H1 (cell line): ENCODE results near the gene MGAT2. TPM values are rescaled to one million over a fixed set of nuclear protein-coding genes. Genes with fewer than 3 reads are reported as not detected.

Source experiments
- CTCF ChIA-PET: fragments of 300-600 bp; sonication (Branson Sonifier 250); formaldehyde crosslinking; loops from one replicate; lab custom pipeline; 2021; ENCODE audit not compliant: partially characterized antibody; lab: Charles Lee
- POLR2A ChIA-PET: fragments of 300-600 bp; sonication (Branson Sonifier 250); formaldehyde crosslinking; loops from one replicate; lab custom pipeline; 2021; ENCODE audit warnings: inconsistent platforms; ENCODE audit not compliant: partially characterized antibody; lab: Charles Lee
- DNase-seq, 2 experiments: peaks; one replicate each; pipeline versions ENCODE4 v3.0.0 to v3.0.0-alpha.2; 2010 to 2022; ENCODE audit warnings: low spot score in 2 of 2, low read depth in 1 of 2, mixed read lengths in 1 of 2
- FAIRE-seq: peaks from 2 replicates; lab custom pipeline; 2011; peaks lifted over from hg19 to GRCh38; lab: Jason Lieb, UNC
- H2AFZ ChIP-seq: 2 replicates; pipeline ENCODE4 v1.8.1; 2012; ENCODE audit warnings: low read length, inconsistent platforms
- H2AK5ac ChIP-seq: 2 replicates; pipeline ENCODE4 v1.6.1; 2013; ENCODE audit warnings: low read depth, low read length
- H2BK120ac ChIP-seq: replicated peaks from 2 replicates; pipeline ENCODE3; 2013; ENCODE audit warnings: low read depth, low read length, inconsistent platforms
- H2BK12ac ChIP-seq: 2 replicates; pipeline ENCODE4 v1.6.1; 2013; ENCODE audit warnings: low read depth, low read length
- H2BK15ac ChIP-seq: 2 replicates; pipeline ENCODE4 v1.6.1; 2013; ENCODE audit warnings: low read length
- H2BK20ac ChIP-seq: 2 replicates; pipeline ENCODE4 v1.6.1; 2013; ENCODE audit warnings: low read length
- H2BK5ac ChIP-seq: 2 replicates; pipeline ENCODE4 v1.6.1; 2013; ENCODE audit warnings: low read depth, low read length
- H3K14ac ChIP-seq: 2 replicates; pipeline ENCODE4 v1.6.1; 2013; ENCODE audit warnings: inconsistent platforms; ENCODE audit not compliant: insufficient read length
- H3K18ac ChIP-seq: 2 replicates; pipeline ENCODE4 v1.6.1; 2013; ENCODE audit warnings: low read length; ENCODE audit errors: extremely low read depth
- H3K23ac ChIP-seq: 2 replicates; pipeline ENCODE4 v1.6.1; 2013; ENCODE audit warnings: inconsistent platforms; ENCODE audit not compliant: insufficient read length
- H3K23me2 ChIP-seq: 2 replicates; pipeline ENCODE4 v1.6.1; 2013; ENCODE audit warnings: low read depth, low read length
- H3K27ac ChIP-seq: 2 replicates; pipeline ENCODE4 v1.6.1; 2011; ENCODE audit warnings: low read depth, low read length, inconsistent platforms
- H3K27me3 ChIP-seq, 4 experiments: replicated peaks in 1 of 4; 1 replicate in 1 of 4; 2 replicates in 3 of 4; pipeline versions ENCODE4 v1.6.1 to v1.8.1; 2011 to 2013; ENCODE audit warnings: low read length in 3 of 4, mild to moderate bottlenecking in 3 of 4, inconsistent platforms in 2 of 4, mixed read lengths in 2 of 4, moderate library complexity in 1 of 4; ENCODE audit not compliant: control insufficient read depth in 3 of 4, insufficient read depth in 3 of 4; ENCODE audit errors: extremely low read depth in 1 of 4
- H3K36me3 ChIP-seq, 4 experiments: 2 replicates each; pipeline versions ENCODE4 v1.6.1 to v1.8.1; 2011 to 2013; ENCODE audit warnings: mild to moderate bottlenecking in 4 of 4, low read length in 3 of 4, moderate library complexity in 2 of 4, control low read depth in 1 of 4, inconsistent platforms in 1 of 4; ENCODE audit not compliant: insufficient read depth in 4 of 4, control insufficient read depth in 2 of 4
- H3K4ac ChIP-seq: replicated peaks from 2 replicates; pipeline ENCODE3; 2013; ENCODE audit warnings: low read length, low read depth, mixed read lengths, inconsistent platforms; ENCODE audit not compliant: insufficient read length
- H3K4me1 ChIP-seq, 4 experiments: replicated peaks in 1 of 4; 1 replicate in 1 of 4; 2 replicates in 3 of 4; pipeline versions ENCODE4 v1.6.1 to v1.8.1; 2011 to 2013; ENCODE audit warnings: low read length in 3 of 4, inconsistent platforms in 2 of 4, mixed read lengths in 1 of 4; ENCODE audit not compliant: insufficient read depth in 4 of 4, control insufficient read depth in 3 of 4
- H3K4me2 ChIP-seq, 2 experiments: 2 replicates each; pipeline versions ENCODE4 v1.6.1 to v1.8.1; 2011 to 2013; ENCODE audit warnings: low read depth in 2 of 2, low read length in 2 of 2, control low read depth in 1 of 2, inconsistent platforms in 1 of 2, mild to moderate bottlenecking in 1 of 2; ENCODE audit not compliant: insufficient read depth in 1 of 2
- H3K4me3 ChIP-seq, 4 experiments: fragments of 200-600, 300-600 bp in 1 of 4; sonication (generic), shearing (Covaris generic), sonication (Bioruptor Twin) in 1 of 4; 2 replicates each; pipeline versions ENCODE4 v1.5.1 to v1.8.1; 2011 to 2016; ENCODE audit warnings: low read length in 4 of 4, low read depth in 3 of 4, control low read depth in 2 of 4, inconsistent platforms in 2 of 4, mild to moderate bottlenecking in 2 of 4, mixed read lengths in 1 of 4, moderate library complexity in 1 of 4; ENCODE audit not compliant: insufficient read depth in 2 of 4; ENCODE audit errors: extremely low read depth in 1 of 4
- H3K56ac ChIP-seq: replicated peaks from 2 replicates; pipeline ENCODE3; 2013; ENCODE audit warnings: low read depth, mild to moderate bottlenecking, mixed read lengths, low read length, inconsistent platforms; ENCODE audit not compliant: insufficient read length
- H3K79me1 ChIP-seq: 2 replicates; pipeline ENCODE4 v1.6.1; 2013; ENCODE audit warnings: low read depth, low read length, control low read depth
- H3K79me2 ChIP-seq, 2 experiments: 2 replicates each; pipeline versions ENCODE4 v1.6.1 to v1.8.1; 2012 to 2013; ENCODE audit warnings: low read length in 2 of 2, mild to moderate bottlenecking in 2 of 2, inconsistent platforms in 1 of 2; ENCODE audit not compliant: insufficient read depth in 2 of 2, control insufficient read depth in 1 of 2
- H3K9ac ChIP-seq, 4 experiments: replicated peaks in 1 of 4; 1 replicate in 1 of 4; 2 replicates in 3 of 4; pipeline versions ENCODE4 v1.6.1 to v1.8.1; 2011 to 2013; ENCODE audit warnings: low read depth in 3 of 4, low read length in 3 of 4, control low read depth in 2 of 4, mild to moderate bottlenecking in 2 of 4, moderate library complexity in 2 of 4, inconsistent platforms in 1 of 4; ENCODE audit errors: extremely low read depth in 1 of 4
- H3K9me3 ChIP-seq, 2 experiments: 2 replicates each; pipeline versions ENCODE4 v1.6.1 to v1.8.1; 2012 to 2013; ENCODE audit warnings: mild to moderate bottlenecking in 2 of 2, moderate library complexity in 2 of 2, control low read depth in 1 of 2, inconsistent platforms in 1 of 2, low read depth in 1 of 2, low read length in 1 of 2, mixed read lengths in 1 of 2; ENCODE audit not compliant: insufficient read depth in 2 of 2
- H4K20me1 ChIP-seq, 2 experiments: replicated peaks in 1 of 2; 2 replicates each; pipeline versions ENCODE3 to v1.8.1; 2011 to 2013; ENCODE audit warnings: inconsistent platforms in 2 of 2, low read length in 2 of 2, mild to moderate bottlenecking in 1 of 2; ENCODE audit not compliant: insufficient read depth in 2 of 2, control insufficient read depth in 1 of 2
- H4K5ac ChIP-seq: 2 replicates; pipeline ENCODE4 v1.6.1; 2013; ENCODE audit warnings: low read length, low read depth, mixed read lengths, inconsistent platforms; ENCODE audit not compliant: insufficient read length
- H4K8ac ChIP-seq: 2 replicates; pipeline ENCODE4 v1.8.0; 2013; ENCODE audit warnings: mild to moderate bottlenecking, moderate library complexity, low read length, inconsistent platforms; ENCODE audit not compliant: insufficient read depth; ENCODE audit errors: extremely low read depth
- H4K91ac ChIP-seq: replicated peaks from 2 replicates; pipeline ENCODE3; 2013; ENCODE audit warnings: low read length, mixed read lengths, inconsistent platforms; ENCODE audit not compliant: insufficient read length
- BCL11A ChIP-seq, 2 experiments: IDR thresholded peaks; one replicate each; pipeline ENCODE4 v1.6.1; 2011; ENCODE audit warnings: low read depth in 2 of 2, low read length in 2 of 2, mild to moderate bottlenecking in 2 of 2
- KDM1A ChIP-seq: fragments of 200-600, 300-600 bp; sonication (generic); IDR thresholded peaks from 2 replicates; pipeline ENCODE4 v1.7.1; 2016; ENCODE audit warnings: mild to moderate bottlenecking, low read length, borderline replicate concordance
- NANOG ChIP-seq: IDR thresholded peaks from 2 replicates; pipeline ENCODE4 v1.6.1; 2011; ENCODE audit warnings: low read length, low read depth, mild to moderate bottlenecking, inconsistent platforms; ENCODE audit not compliant: insufficient read depth, poor library complexity, severe bottlenecking
- SIN3A ChIP-seq, 2 experiments: IDR thresholded peaks in 1 of 2; conservative IDR thresholded peaks in 1 of 2; 2 replicates each; pipeline ENCODE4 v1.6.1; 2011 to 2012; ENCODE audit warnings: low read length in 2 of 2, improper control_type of control experiment in 1 of 2, low read depth in 1 of 2, mild to moderate bottlenecking in 1 of 2
- TAF1 ChIP-seq: IDR thresholded peaks from 2 replicates; pipeline ENCODE4 v1.6.1; 2011; ENCODE audit warnings: mild to moderate bottlenecking, low read depth, low read length
- TCF12 ChIP-seq: IDR thresholded peaks from 2 replicates; pipeline ENCODE4 v1.6.1; 2011; ENCODE audit warnings: low read depth, mild to moderate bottlenecking, low read length
- YY1 ChIP-seq: IDR thresholded peaks from 2 replicates; pipeline ENCODE4 v1.6.1; 2011; ENCODE audit warnings: low read depth, mild to moderate bottlenecking, low read length
- WGBS, 2 experiments: shearing (Covaris generic) in 1 of 2; methylation state at CpG; one replicate each; pipeline versions ENCODE4 v1.1.6 to v1.1.7; 2013 to 2015; ENCODE audit warnings: low lambda C conversion rate in 2 of 2, mixed read lengths in 2 of 2, inconsistent platforms in 1 of 2, low coverage in 1 of 2, missing lambda C conversion rate in 1 of 2; ENCODE audit not compliant: insufficient replicate concordance in 2 of 2, insufficient coverage in 1 of 2, insufficient read length in 1 of 2; ENCODE audit errors: extremely low coverage in 1 of 2, missing lambda C conversion rate in 1 of 2; 5-methylcytosine and 5-hydroxymethylcytosine counted together
- polyA plus RNA-seq, 7 experiments: library from polyadenylated mRNA; depleted of rRNA in 3 of 7; stranded (reverse) in 5 of 7; unstranded in 2 of 7; fragments of >200 nt in 5 of 7; fragments of 200-250 nt in 2 of 7; gene quantifications; 1 replicate in 5 of 7; 2 replicates in 1 of 7; 4 replicates in 1 of 7; pipeline versions ENCODE4 v1.2.1 to v1.2.3, GENCODE V29; 2011 to 2013; ENCODE audit warnings: missing spikeins in 2 of 7, mixed read lengths in 2 of 7
- total RNA-seq: library from RNA; stranded (reverse); fragmentation: NEBNext Ultra II Directional; extraction: Animal tissue kit (Norgen Biotek cat#: 25700); gene quantifications from 2 replicates; pipeline ENCODE4 v1.2.1, GENCODE V29; 2021
- TF ChIP-seq, protein P1 (sequence below): IDR thresholded peaks from 2 replicates; pipeline ENCODE4 v1.6.1; 2012; ENCODE audit warnings: low read length, inconsistent platforms

MGAT2 gene
- total and polyA plus RNA-seq, 2 of the 8 experiments (the other 6 are each of a cell fraction or from before 2014, with no cell fraction given): 10.6 to 23.7 TPM

DNA sequence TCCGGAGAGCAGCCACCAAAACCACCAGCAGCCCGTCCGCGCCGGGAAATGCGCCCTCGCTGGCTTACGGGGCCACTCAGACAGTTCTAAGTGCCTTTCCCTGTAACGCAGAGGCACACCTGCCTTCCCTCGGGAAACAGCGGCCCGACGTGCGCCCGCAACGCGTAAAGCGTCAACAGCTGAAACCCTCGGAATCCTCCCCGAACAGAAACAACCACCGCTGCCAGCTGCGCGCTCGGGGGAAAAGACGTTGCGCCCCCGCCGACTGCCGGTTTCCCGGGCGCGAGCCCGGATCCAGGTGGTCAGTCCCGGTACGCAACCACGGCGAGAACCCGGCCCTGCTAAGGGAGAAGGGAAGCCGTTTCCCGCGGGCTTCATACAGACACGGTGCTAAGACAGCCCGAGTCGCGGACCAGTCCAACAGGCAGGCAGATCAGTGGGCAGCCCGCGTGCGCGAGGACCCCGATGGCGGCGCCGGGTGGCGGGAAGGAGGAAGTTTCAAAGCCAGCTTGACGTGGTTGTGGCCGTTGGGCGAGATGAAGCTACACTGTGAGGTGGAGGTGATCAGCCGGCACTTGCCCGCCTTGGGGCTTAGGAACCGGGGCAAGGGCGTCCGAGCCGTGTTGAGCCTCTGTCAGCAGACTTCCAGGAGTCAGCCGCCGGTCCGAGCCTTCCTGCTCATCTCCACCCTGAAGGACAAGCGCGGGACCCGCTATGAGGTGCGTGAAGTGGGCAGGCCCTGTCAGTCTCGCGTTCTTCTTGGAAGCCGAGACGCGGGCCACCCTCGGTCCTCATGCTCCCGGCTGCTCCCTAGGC, 21.9 kb upstream of the MGAT2 start, which contains the start of gene LRR1:
LRR1 (plus strand) TSS at position 456 of the 816 bp plus-strand sequence; CDS start at position 537, 81 bp downstream.
- WGBS, 2 experiments: 2% methylated on average over 73 of the region's 77 CpGs; no CpG with 5 or more reads in 1 of the 2 experiments
- TF ChIP-seq SIN3A (conservative IDR thresholded peaks at IDR 0.05 in 1 of 2, IDR thresholded peaks at IDR 0.05 in 1 of 2; ENCODE audit: low read depth in 1 of 2, low read length in 2 of 2) (peak in 1 of 2 experiments; percentile 5; a peak in 2 of 4 replicates), NANOG (no peak), BCL11A (IDR thresholded peaks at IDR 0.05; ENCODE audit: low read depth in 2 of 2, low read length in 2 of 2) (no peak), TAF1 (peak; percentile 97), YY1 (peak; percentile 91), KDM1A (no peak), TCF12 (0 out of 2 replicates have a peak, but pooled peaks have one; percentile 24)
- TF ChIP-seq, protein P1, sequence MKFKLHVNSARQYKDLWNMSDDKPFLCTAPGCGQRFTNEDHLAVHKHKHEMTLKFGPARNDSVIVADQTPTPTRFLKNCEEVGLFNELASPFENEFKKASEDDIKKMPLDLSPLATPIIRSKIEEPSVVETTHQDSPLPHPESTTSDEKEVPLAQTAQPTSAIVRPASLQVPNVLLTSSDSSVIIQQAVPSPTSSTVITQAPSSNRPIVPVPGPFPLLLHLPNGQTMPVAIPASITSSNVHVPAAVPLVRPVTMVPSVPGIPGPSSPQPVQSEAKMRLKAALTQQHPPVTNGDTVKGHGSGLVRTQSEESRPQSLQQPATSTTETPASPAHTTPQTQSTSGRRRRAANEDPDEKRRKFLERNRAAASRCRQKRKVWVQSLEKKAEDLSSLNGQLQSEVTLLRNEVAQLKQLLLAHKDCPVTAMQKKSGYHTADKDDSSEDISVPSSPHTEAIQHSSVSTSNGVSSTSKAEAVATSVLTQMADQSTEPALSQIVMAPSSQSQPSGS: no peak

More for the DNA sequence above, 21.9 kb upstream of the MGAT2 start, which contains the start of gene LRR1:
- H2AFZ ChIP-seq: peak within 1 kb of the TSS; percentile 87
- peak in 1 of 2 experiments; percentile 96 for DNase-seq
- peak within 1 kb of the TSS; percentile 87 for H4K91ac ChIP-seq
- peak within 1 kb of the TSS; percentile 95 for H3K27ac ChIP-seq
- H3K56ac ChIP-seq: peak within 1 kb of the TSS; percentile 78
- peak within 1 kb of the TSS; percentile 87 for H4K5ac ChIP-seq
- peak within 1 kb of the TSS; percentile 94 for H2BK5ac ChIP-seq
- peak within 1 kb of the TSS; percentile 61 to 98 (median 92) for H3K4me3 ChIP-seq
- no peak within 1 kb of the TSS for H3K14ac ChIP-seq
- H3K27me3 ChIP-seq: no peaks in the 10 kb centered on the region
- peak within 1 kb of the TSS; percentile 98 for H3K18ac ChIP-seq
- peaks cover 0 to 2% of the 10 kb centered on the region in 2 experiments for H4K20me1 ChIP-seq
- no peaks in the 10 kb centered on the region for H3K9me3 ChIP-seq
- 0 out of 7 replicates have a peak, but pooled peaks cover 0 to 2% (median 0%) of the 10 kb centered on the region in 4 experiments for H3K4me1 ChIP-seq
- no peak for FAIRE-seq
- H3K79me1 ChIP-seq: no peaks in the 10 kb centered on the region; the same call in 1 of the 2 replicates
- H2BK12ac ChIP-seq: peak within 1 kb of the TSS; percentile 72
- H2AK5ac ChIP-seq: no peak within 1 kb of the TSS
- peaks cover 0 to 10% (median 0%) of the 10 kb centered on the region in 4 experiments; a peak in 3 of 8 replicates for H3K36me3 ChIP-seq
- CTCF ChIA-PET: interaction anchor here (0.8 to 2.5 kb wide), 4 partner anchors 12 to 137 kb away, joined by 3 to 18 read pairs (median 4); partner anchors contain the start of gene RPS29
- H3K4me2 ChIP-seq: peak within 1 kb of the TSS; percentile 71 to 90
- H3K9ac ChIP-seq: peak within 1 kb of the TSS; percentile 93 to 97 (median 96)
- H3K23ac ChIP-seq: peak within 1 kb of the TSS; percentile 10
- H2BK15ac ChIP-seq: peak within 1 kb of the TSS; percentile 98; the same call in 1 of the 2 replicates
- H3K79me2 ChIP-seq: peaks cover 0 to 25% of the 10 kb centered on the region in 2 experiments; a peak in 2 of 4 replicates
- H3K4ac ChIP-seq: peak within 1 kb of the TSS; percentile 94
- peaks cover 2% of the 10 kb centered on the region; the same call in 1 of the 2 replicates for H3K23me2 ChIP-seq
- POLR2A ChIA-PET: interaction anchor here (0.7 to 7.4 kb wide), 14 partner anchors 9 to 1739 kb away, joined by 3 to 169 read pairs (median 5); partner anchors contain the start of genes DNAAF2, KLHDC1, MGAT2 and NEMF
- no peak within 1 kb of the TSS for H2BK120ac ChIP-seq
- H2BK20ac ChIP-seq: no peak within 1 kb of the TSS
- H4K8ac ChIP-seq: peak within 1 kb of the TSS; percentile 99
